Neuronal stem cell (in vitro differentiated cells): ENCODE data around the gene PROM1.

Source experiments
- DNase-seq: peaks from one replicate; pipeline ENCODE4 v3.0.0-alpha.2; 2013; ENCODE audit warnings: low spot score
- H2AFZ ChIP-seq: one replicate; pipeline ENCODE4 v1.6.1; 2013; ENCODE audit warnings: mild to moderate bottlenecking, low read length, inconsistent platforms
- H2AK5ac ChIP-seq: 2 replicates; pipeline ENCODE4 v1.6.1; 2013; ENCODE audit warnings: low read depth, mild to moderate bottlenecking, inconsistent platforms, low read length, moderate library complexity, mixed read lengths
- H2BK120ac ChIP-seq: 2 replicates; pipeline ENCODE4 v1.6.1; 2013; ENCODE audit warnings: low read depth, mild to moderate bottlenecking, inconsistent platforms, low read length, moderate library complexity, mixed read lengths
- H2BK12ac ChIP-seq: one replicate; pipeline ENCODE4 v1.6.1; 2013; ENCODE audit warnings: low read length, inconsistent platforms
- H2BK15ac ChIP-seq: 2 replicates; pipeline ENCODE4 v1.6.1; 2013; ENCODE audit warnings: mild to moderate bottlenecking, low read length, inconsistent platforms, mixed read lengths
- H2BK5ac ChIP-seq: one replicate; pipeline ENCODE4 v1.6.1; 2013; ENCODE audit warnings: inconsistent platforms, mild to moderate bottlenecking, low read length, moderate library complexity
- H3K14ac ChIP-seq: one replicate; pipeline ENCODE4 v1.6.1; 2013; ENCODE audit warnings: low read length, inconsistent platforms
- H3K18ac ChIP-seq: 2 replicates; pipeline ENCODE4 v1.6.1; 2013; ENCODE audit warnings: low read length, inconsistent platforms
- H3K23ac ChIP-seq: 2 replicates; pipeline ENCODE4 v1.6.1; 2013; ENCODE audit warnings: low read depth, mild to moderate bottlenecking, mixed read lengths, low read length, inconsistent platforms; ENCODE audit not compliant: poor library complexity
- H3K27ac ChIP-seq: replicated peaks from 3 replicates; pipeline ENCODE4 v1.5.1; 2013; ENCODE audit warnings: low read length, inconsistent platforms
- H3K27me3 ChIP-seq, 3 experiments: 2 replicates each; pipeline ENCODE4 v1.6.1; 2013; ENCODE audit warnings: low read length in 3 of 3, mild to moderate bottlenecking in 2 of 3, inconsistent platforms in 1 of 3, low read depth in 1 of 3, mixed read lengths in 1 of 3, moderate library complexity in 1 of 3; ENCODE audit not compliant: control insufficient read depth in 3 of 3, insufficient read depth in 3 of 3
- H3K36me3 ChIP-seq, 2 donors: replicated peaks in 1 of 2; 2 replicates each; pipeline ENCODE4 v1.6.1; 2013; ENCODE audit warnings: low read length in 2 of 2; ENCODE audit not compliant: control insufficient read depth in 2 of 2, insufficient read depth in 2 of 2
- H3K4ac ChIP-seq: 2 replicates; pipeline ENCODE4 v1.6.1; 2013; ENCODE audit warnings: inconsistent platforms, mild to moderate bottlenecking, low read length, moderate library complexity
- H3K4me1 ChIP-seq, 2 donors: 1 replicate in 1 of 2; 2 replicates in 1 of 2; pipeline ENCODE4 v1.6.1; 2013; ENCODE audit warnings: low read length in 2 of 2, low read depth in 1 of 2; ENCODE audit not compliant: control insufficient read depth in 2 of 2, insufficient read depth in 1 of 2
- H3K4me2 ChIP-seq: one replicate; pipeline ENCODE4 v1.6.1; 2013; ENCODE audit warnings: mild to moderate bottlenecking, low read length, inconsistent platforms; ENCODE audit not compliant: insufficient read depth, poor library complexity, severe bottlenecking
- H3K4me3 ChIP-seq, 2 donors: 2 replicates each; pipeline ENCODE4 v1.5.1; 2013; ENCODE audit warnings: low read length in 2 of 2, mild to moderate bottlenecking in 2 of 2, inconsistent platforms in 1 of 2, moderate library complexity in 1 of 2
- H3K79me1 ChIP-seq: one replicate; pipeline ENCODE4 v1.6.1; 2013; ENCODE audit warnings: low read depth, mild to moderate bottlenecking, inconsistent platforms, low read length, moderate library complexity
- H3K9ac ChIP-seq: one replicate; pipeline ENCODE4 v1.6.1; 2013; ENCODE audit warnings: mild to moderate bottlenecking, low read depth, low read length, inconsistent platforms; ENCODE audit not compliant: poor library complexity
- H3K9me3 ChIP-seq, 2 donors: replicated peaks in 1 of 2; 2 replicates each; pipeline versions ENCODE3 to v1.6.1; 2013; ENCODE audit warnings: low read length in 2 of 2, mild to moderate bottlenecking in 2 of 2, inconsistent platforms in 1 of 2, low read depth in 1 of 2, mixed read lengths in 1 of 2, moderate library complexity in 1 of 2; ENCODE audit not compliant: control insufficient read depth in 2 of 2, insufficient read depth in 1 of 2
- H4K8ac ChIP-seq: one replicate; pipeline ENCODE4 v1.6.1; 2013; ENCODE audit warnings: low read depth, mild to moderate bottlenecking, inconsistent platforms, low read length, moderate library complexity
- H4K91ac ChIP-seq: one replicate; pipeline ENCODE4 v1.6.1; 2013; ENCODE audit warnings: low read length, low read depth, mild to moderate bottlenecking, inconsistent platforms; ENCODE audit not compliant: poor library complexity
- WGBS, 2 donors: extraction: QIAGEN DNeasy Blood & Tissue Kit; methylation state at CpG; one replicate each; pipeline ENCODE4 v1.1.7; 2013; ENCODE audit warnings: missing lambda C conversion rate in 2 of 2, mixed read lengths in 1 of 2; ENCODE audit not compliant: insufficient read length in 2 of 2, insufficient replicate concordance in 1 of 2; ENCODE audit errors: extremely low coverage in 2 of 2; 5-methylcytosine and 5-hydroxymethylcytosine counted together

The PROM1 gene

GRCh38 chr4:15955670-15956069 lies 128.2 kb downstream of the PROM1 start:
- H3K4me1 ChIP-seq, result no peaks in the 10 kb centered on the region
- H4K8ac ChIP-seq, result no peak overlapping the region
- H3K79me1 ChIP-seq, result no peaks in the 10 kb centered on the region
- no peak overlapping the region for H2BK5ac ChIP-seq
- no peak for DNase-seq
- H2BK12ac ChIP-seq, result no peak overlapping the region
- no peak overlapping the region for H3K18ac ChIP-seq
- H3K4me3 ChIP-seq, result no peak overlapping the region
- H3K4me2 ChIP-seq, result no peak overlapping the region
- no peak overlapping the region for H2BK120ac ChIP-seq
- no peak overlapping the region for H3K23ac ChIP-seq
- WGBS, 2 donors, result no CpG with 5 or more reads among the region's 3 CpGs
- no peak overlapping the region for H3K27ac ChIP-seq
- H2AFZ ChIP-seq, result no peak overlapping the region
- H4K91ac ChIP-seq, result no peak overlapping the region
- no peak overlapping the region for H2AK5ac ChIP-seq
- no peak overlapping the region for H3K4ac ChIP-seq
- H3K9me3 ChIP-seq, result no peaks in the 10 kb centered on the region
- H3K9ac ChIP-seq, result no peak overlapping the region
- H3K27me3 ChIP-seq, result no peaks in the 10 kb centered on the region
- no peaks in the 10 kb centered on the region for H3K36me3 ChIP-seq
- H3K14ac ChIP-seq, result no peak overlapping the region
- H2BK15ac ChIP-seq, result no peak overlapping the region

DNA sequence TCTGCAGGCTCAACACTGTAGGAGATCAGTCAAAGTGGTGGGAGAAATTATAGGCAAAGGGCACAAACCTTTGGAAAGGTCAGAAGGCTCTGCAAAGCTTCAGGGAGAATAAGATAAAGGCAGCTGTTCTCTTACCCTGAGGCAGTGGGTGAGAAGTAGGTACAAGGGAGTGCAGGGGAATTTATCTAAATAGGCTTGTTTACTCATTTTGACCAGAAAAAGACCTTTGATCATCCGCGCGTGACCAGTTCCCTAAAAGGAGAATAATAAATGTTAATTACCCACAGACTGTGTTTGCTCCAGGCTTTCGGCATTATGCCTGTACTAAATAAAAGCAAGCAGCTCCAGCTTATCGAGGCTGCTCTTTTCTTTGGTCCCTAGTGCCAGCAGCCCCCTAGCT lies 130.2 kb downstream of the PROM1 start:
- Histone ChIP-seq H3K27ac (no peak overlapping the region), H4K8ac (no peak overlapping the region), H3K4me2 (no peak overlapping the region), H2BK120ac (no peak overlapping the region), H2AK5ac (no peak overlapping the region), H4K91ac (no peak overlapping the region), H3K4me3 (no peak overlapping the region), H2BK5ac (no peak overlapping the region), H3K4ac (no peak overlapping the region), H3K27me3 (no peaks in the 10 kb centered on the region), H3K14ac (no peak overlapping the region), H2BK15ac (no peak overlapping the region), H3K9ac (no peak overlapping the region), H3K36me3 (no peaks in the 10 kb centered on the region), H2AFZ (no peak overlapping the region), H3K4me1 (no peaks in the 10 kb centered on the region), H3K9me3 (no peaks in the 10 kb centered on the region), H3K18ac (no peak overlapping the region), H3K23ac (no peak overlapping the region), H3K79me1 (no peaks in the 10 kb centered on the region), H2BK12ac (no peak overlapping the region)
- no CpG with 5 or more reads among the region's 5 CpGs for WGBS, 2 donors
- DNase-seq, result no peak

- H4K8ac ChIP-seq, result no peak overlapping the region
- no peak overlapping the region for H3K23ac ChIP-seq
- H3K18ac ChIP-seq, result no peak overlapping the region
- no peaks in the 10 kb centered on the region for H3K27me3 ChIP-seq
- H3K9ac ChIP-seq, result no peak overlapping the region
- no peak overlapping the region for H3K27ac ChIP-seq
- no peak overlapping the region for H2BK15ac ChIP-seq
- H3K4me1 ChIP-seq, result no peaks in the 10 kb centered on the region
- H3K4me2 ChIP-seq, result no peak overlapping the region
- no peak overlapping the region for H2AK5ac ChIP-seq
- H3K4me3 ChIP-seq, result no peak overlapping the region
- H2BK120ac ChIP-seq, result no peak overlapping the region
- H3K4ac ChIP-seq, result no peak overlapping the region
- H2BK5ac ChIP-seq, result no peak overlapping the region
- DNase-seq, result no peak
- H3K79me1 ChIP-seq, result no peaks in the 10 kb centered on the region
- no peak overlapping the region for H3K14ac ChIP-seq
- no peaks in the 10 kb centered on the region for H3K36me3 ChIP-seq
- no peak overlapping the region for H4K91ac ChIP-seq
- no peaks in the 10 kb centered on the region for H3K9me3 ChIP-seq
- no peak overlapping the region for H2BK12ac ChIP-seq
- H2AFZ ChIP-seq, result no peak overlapping the region
These were observed 132.0 kb downstream of the PROM1 start for GRCh38 chr4:15951781-15952180.

DNA sequence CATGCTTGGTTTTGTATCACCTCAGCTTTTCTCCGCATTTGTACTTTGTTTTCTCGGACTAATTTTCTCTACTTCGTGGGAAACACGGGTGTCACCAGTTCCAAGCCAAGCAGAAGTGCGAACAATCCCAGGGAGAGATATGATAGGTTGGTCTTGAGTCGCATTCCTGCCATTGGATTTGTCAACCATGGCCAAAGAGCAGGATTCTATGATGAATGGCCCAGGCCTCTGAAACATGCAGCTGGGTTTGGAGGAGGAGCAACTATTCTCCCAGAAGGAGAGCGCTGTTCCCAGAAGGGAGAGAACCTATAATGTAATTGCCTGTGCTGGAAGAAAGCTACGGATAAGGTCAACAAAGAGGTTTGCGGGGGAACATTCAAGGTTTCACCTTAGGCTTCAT lies 135.0 kb downstream of the PROM1 start:
- H3K27ac ChIP-seq, result no peak overlapping the region
- H3K4me2 ChIP-seq, result no peak overlapping the region
- H3K4me1 ChIP-seq, result no peaks in the 10 kb centered on the region
- no peak overlapping the region for H2AK5ac ChIP-seq
- H3K4me3 ChIP-seq, result no peak overlapping the region
- H3K36me3 ChIP-seq, result no peaks in the 10 kb centered on the region
- H2BK120ac ChIP-seq, result no peak overlapping the region
- H3K9me3 ChIP-seq, result no peaks in the 10 kb centered on the region
- H2BK12ac ChIP-seq, result no peak overlapping the region
- H3K27me3 ChIP-seq, result no peaks in the 10 kb centered on the region
- no peak overlapping the region for H4K91ac ChIP-seq
- no peak overlapping the region for H2BK15ac ChIP-seq
- H3K14ac ChIP-seq, result no peak overlapping the region
- no peak for DNase-seq
- no peak overlapping the region for H4K8ac ChIP-seq
- H2BK5ac ChIP-seq, result no peak overlapping the region
- no CpG with 5 or more reads among the region's 9 CpGs for WGBS, 2 donors
- no peak overlapping the region for H2AFZ ChIP-seq
- H3K4ac ChIP-seq, result no peak overlapping the region
- H3K18ac ChIP-seq, result no peak overlapping the region
- H3K23ac ChIP-seq, result no peak overlapping the region
- no peak overlapping the region for H3K9ac ChIP-seq
- H3K79me1 ChIP-seq, result no peaks in the 10 kb centered on the region
